Activated naive CD4-positive, alpha-beta T cell (primary cell): ENCODE results near the gene TTLL7.

Experiments
- DNase-seq, 4 experiments: peaks; one replicate each; lab custom pipeline; 2025; lab: John Stamatoyannopoulos, UW

TTLL7 gene

DNA sequence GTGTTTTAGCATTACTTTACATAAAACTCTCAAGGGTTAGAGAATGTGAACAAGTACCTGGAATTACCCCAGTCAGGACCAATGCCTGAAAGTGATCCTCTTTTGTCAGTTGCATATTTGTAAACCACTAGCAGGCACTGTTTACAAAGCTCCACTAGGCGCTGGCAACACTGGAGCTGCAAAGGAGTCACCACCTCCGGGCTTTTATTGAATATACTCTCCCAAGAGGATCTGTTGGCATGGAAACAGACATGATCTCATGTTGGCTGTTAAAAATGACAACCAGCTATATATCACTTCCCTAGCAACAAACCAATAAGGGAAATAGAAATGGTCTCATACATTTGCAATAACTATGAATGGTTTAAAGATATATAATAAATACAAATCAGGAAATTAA is 116.0 kb downstream of the TTLL7 start:
- DNase-seq = no peak

DNA sequence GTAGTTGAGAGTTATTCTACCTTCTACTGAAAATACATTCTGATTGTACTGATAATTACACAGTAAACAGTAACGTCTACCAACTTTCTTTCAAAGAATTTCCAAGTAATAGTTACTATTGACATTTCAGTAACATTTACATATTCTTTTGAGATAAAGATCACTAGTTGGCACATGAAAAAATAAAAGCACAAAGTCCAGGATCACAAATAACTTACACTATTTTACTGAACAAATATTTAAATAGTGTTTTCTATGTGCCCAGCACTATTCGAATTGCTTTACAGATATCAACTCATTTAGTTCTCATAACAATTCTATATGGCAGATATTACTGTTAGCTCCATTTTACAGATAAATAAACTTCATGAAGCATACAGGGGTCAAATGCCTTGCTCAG is 126.4 kb downstream of the TTLL7 start:
- no peak for DNase-seq

DNA sequence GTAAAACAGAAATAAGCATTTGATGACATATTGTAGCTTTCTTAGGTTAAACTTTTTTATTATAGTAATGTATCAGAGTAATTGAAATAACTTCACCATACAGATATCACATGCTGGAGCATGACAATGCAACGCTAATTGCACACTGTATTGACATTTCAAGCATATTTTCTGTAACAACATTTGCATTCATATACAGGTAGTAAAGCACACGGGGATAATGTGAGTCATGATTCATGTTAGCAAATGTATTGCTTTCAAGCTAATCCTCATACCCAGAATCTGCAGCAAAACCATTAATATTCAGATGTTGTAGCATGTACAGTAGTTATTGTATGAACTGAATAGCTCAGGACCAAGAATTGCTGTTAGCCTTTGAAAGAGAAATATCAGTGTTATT is 133.9 kb downstream of the TTLL7 start:
- DNase-seq = no peak

DNA sequence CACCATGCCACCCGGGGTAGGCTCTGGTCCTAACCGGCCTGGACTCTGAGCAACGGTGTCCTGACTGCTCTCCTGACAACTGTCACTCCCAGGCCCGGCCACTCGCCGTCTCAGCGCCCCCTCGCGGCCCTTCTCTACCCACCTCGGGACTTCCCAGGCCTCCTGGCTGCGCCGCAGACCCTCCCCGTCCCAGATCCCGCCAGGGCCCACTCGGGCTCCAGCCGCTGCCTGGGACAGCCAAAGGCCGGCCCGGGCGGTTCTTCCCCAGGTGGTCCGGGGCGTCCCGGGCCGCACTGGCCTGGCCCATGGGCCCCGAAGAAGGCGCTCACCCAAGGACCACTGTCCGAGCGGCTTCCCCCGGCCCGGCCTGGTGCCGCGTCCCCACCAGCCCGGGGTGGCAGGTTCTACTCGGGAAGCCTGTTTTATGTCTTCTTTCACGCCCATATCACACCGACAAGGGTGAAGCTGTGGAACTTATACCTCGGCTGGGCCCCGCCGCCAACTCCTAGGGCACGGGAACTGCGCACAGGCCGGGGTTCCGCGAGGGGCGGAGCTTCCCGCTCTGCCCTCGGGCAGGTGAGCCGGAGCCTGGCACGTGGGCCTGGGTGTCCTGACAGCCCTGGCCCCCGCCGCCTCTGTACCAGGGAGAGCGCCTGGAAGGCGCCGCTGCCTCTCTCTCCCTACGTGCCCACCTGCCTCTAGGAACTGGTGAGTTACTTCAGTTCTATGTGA is 138.3 kb downstream of the TTLL7 start:
- DNase-seq = peak; percentile 29 to 74 (median 45)

DNA sequence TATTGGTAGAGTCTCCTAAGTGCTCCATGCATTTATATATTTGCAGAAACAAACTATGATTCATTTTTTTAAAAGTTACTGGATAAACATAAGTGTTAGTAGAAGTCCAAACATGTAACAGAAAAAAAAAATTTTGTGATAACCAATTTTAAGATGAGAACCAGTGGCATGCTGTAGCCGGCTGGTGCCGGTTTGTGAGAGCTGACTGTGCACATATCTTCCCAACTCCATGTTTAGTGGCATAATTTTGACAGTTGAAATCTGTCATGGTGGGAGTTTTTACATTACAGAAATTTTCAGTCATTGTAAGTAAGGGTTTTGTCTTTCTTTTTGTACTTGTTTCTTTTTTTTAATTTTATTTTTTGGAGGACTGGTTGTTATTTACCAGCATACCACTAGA is 141.2 kb downstream of the TTLL7 start:
- DNase-seq = no peak

DNA sequence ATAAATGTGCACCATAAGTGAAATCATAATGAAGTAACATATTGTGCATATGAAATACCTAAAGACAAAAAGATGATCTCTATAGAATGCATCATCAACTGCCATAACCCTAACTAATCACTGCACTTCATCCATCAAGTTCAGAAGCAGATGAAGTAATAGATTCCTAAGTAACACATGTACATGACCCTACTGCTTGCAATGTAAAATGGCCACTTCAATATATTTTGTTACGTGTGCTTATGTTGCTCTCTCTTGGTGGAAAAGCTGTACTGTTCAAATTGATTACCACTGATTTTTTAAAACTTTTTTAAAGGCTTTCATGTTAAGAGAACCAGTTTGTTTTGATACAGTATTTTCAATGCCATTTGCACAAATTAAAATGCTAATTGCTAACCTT is 141.8 kb downstream of the TTLL7 start:
- no peak for DNase-seq

DNA sequence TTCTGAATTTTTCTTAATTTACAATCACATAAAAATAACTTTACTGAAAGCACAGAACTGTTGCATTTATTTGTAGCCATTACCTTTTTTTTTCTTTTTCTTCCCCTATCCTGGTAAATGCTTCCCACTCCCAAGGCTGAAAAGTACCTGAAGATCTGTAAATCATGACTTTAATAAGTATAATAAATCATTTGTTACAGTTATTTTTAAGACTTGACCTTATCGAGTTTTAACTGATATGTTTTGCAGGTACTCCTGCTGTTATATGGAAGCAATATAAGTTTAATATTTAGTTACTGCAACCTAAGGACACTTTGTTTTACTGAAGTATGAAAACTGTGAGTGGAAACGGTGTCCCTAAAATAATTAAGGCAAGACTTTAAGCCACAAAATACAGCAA is 142.6 kb downstream of the TTLL7 start:
- DNase-seq = no peak

DNA sequence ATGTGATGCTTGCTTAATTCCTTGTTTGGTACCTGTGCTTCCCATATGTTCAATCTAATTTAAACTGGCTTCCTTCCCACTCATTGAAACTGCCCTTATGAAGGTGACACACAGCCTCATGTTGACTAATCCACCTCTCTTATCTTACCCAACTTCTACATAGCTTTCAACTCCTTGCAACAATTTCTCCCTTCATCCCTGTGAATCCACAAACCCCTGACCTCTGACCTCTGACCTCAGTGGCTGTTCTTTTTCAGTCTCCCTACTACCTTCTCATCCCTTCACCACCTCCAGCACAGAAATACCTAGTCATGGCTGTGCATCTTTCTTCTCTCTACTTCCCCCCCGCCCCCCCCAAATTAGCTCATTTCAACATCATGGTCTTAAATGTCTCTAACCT is 144.5 kb downstream of the TTLL7 start:
- no peak for DNase-seq

DNA sequence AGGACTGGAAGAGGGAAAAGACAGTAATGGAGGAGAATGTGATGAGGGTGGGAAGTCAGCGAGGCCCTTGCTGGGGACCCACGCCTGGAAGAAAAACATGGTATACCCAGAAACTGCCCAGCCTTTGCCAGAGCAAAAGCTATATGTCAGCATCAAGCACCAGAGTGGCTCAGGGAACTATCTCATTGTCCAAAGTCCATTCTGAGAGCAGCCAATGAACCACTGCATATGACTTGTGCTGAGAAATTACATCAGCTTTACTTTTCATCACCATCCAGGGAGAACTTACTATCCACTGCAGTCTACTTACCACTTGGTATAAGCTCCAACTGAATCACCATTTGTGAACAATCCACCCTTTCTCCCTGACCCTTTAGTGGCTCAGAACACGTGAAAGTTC is 148.1 kb downstream of the TTLL7 start:
- DNase-seq = no peak

DNA sequence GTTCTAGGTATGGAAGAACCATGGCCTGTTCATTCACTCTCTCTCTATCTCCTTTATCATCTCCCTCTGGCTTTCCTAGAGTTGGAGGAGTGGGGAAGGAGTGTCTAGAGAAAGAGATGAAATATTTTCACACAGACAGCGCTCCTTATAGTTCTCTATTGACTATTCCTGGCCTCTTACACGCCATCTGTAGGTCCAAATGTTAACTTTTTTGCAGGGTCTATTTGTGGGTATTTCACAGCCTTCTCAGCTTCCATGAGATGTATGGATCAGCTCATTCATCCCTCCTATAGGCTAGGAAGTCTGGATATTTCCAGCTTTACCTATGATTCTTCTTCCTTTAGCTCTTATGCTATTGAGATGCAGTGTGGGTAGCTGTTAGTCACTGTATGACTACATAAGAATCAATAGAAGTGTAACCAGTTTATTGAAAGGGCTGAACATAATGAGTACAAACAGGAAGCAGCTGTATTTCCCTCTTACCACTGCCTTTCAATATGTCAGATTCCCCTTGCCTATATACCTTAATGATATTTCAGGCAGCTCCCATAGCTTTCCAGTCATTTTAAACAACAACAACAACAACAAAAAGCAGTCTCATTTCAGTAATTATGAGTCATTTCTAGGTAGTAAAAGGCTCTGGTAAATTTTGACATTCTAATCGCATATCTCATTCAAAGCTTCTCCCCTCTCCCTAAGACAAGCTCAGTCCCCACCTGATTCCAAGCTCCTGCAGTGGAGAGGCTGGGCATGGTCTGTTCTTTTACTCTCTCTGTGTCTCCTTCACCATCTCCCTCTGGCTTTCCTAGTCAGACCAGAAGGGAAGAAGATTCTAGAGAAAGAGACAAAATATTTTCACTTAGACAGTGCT is 149.5 kb downstream of the TTLL7 start:
- DNase-seq = no peak

DNA sequence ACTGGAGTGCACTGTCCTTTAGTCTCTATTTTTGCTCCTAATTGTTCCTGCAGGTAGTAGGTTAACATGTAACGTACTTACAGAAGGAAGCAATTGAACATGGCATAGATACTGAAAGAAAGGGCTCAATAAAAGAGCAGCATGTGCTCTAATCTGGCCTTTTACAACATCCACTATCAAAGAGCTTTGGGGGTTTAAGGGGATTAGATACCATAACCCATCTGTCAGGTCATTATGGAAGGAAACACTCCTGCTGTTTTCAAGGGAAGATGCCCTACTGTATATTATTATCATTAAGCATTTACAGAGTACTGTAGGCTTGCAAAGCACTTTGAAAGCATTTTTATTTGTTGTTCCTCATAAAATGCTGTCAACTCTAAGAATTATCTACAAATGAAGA is 152.8 kb downstream of the TTLL7 start:
- no peak for DNase-seq

DNA sequence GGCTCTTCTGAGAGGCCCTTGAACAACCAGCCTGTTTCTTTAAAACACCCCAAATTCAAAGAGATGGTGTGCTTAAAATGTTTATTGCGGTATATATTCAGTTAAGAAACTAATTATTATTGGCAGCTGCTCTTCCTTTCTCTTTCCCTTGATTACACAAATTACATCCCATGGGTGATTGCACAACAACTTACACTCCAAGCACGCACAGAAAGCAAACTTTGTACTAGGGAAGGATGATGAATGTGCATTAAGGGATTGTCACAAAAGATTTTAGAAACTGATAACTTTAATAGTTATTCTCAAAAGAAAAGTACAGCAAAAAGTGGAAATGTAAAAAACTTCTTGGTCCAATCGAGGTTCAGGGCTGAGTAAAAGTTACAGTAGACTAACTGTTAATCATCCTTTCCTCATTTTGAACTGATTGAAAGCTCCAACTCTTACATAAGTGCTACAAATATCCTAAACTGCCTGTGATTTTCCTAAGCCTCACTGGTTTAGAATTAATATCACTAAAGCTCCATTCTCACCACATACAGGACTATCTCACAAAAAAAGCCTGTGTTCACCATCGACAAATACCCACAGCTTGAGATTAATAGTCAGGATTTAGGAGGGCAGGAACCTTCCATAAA is 153.4 kb downstream of the TTLL7 start:
- DNase-seq = no peak

DNA sequence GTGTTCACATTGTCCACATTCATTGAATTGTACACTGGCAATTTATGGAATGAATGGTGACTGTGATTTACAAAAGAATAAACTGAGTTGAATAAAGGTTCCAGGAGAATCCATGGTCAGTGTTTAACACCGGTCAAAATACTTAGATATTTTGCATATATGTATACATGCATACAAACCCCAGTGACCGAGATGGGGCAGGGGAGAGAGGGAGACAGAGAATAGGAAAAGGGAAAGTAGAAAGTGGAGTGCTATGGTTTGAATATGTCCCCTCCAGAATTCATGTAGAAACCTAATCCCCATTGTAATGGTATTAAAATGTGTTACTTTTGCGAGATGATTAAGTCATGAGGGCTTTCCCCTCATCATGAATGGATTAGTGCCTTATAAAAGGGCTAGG is 154.4 kb downstream of the TTLL7 start:
- no peak for DNase-seq

DNA sequence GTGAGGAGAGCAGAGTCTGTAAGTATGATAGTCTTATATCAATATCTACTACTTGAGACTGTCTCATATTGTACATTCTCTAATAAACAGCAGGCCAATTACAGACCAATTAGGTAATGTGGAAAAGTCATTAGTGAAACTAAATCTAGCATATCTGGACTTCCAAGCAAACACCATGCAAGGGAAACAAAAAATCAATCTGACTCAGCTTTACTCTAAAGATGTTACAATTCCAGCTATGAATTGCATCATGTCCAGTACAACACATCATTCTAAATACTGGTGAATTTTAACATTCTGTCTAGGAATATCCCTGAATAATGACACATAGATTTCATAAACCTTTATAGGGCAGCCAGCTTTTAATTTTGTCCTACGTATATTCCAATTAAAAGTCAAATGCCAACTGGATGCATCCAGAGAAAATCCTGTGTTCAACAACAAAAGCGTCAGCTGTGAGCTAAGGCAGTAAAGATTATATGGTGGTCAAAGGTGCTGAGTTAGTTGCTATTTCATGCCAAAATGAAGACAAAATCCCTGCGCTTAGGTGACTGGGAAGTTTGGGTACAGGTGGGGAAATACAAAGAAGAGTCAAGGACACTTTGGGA is 159.3 kb downstream of the TTLL7 start:
- no peak for DNase-seq

DNA sequence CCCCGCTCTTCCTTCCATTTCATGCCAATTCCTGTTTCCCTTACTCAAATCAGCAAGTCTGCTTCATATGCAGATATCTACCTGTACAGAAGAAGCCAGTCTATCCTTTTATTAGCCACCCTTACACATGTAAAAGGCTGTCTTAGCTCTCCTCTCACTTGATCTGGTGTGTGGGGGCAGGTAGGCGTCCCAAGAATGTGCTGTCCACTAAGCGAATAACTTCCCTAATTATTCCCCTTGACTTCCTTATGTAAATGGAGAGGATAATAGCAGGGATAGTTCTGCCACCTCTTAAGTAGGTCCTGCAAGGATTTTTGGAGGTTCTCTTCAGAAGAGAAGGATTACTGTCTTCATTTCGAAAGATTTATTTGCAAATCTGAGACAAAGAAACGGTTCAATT is 160.4 kb downstream of the TTLL7 start:
- DNase-seq = no peak

DNA sequence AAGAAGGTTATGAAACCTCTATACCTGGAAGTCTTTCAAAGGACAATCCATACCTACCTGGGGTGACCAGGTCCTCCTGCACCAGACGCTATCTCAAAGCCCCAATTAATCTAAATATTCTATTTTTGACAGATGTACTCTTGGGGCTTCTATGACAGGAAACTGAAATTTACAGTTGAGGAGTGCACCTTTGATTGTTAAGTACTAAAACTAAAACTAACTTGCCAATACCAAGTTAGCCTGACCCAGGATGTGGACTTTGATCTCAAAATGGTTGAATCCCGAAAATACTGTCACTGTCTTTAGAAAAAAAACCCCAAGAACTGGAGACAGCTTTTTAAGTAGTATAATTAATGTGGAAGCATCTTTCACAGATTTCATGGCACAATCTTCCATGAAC is 162.4 kb downstream of the TTLL7 start:
- DNase-seq = no peak

DNA sequence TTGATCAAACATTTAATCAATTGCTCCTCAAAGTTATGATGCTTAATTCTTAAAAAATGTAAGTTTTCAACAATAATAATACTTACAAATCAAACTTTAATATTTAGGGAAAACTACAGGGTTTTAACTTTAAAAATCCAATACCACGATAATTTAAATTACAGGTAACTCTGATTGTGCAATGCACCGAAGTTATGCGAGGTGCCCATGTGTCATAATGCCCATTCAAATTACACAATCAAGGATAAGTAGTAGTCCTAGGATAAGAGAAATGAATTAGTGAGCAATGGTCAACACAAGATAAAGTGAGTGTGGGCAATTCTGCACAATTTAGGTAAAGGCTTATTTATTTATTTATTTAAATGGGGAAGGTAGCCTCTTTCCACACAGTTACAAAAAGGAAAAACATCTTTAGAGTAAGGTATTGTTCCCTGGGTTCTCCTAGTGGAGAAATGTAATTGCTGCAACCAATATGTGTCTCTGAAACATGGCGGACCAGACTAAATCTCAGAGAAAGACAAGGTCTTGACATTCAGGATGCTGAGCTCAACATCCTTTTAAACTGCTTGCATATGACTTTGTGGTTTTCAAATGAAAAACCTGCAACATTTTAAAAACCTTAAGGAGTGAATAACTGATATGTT is 164.2 kb downstream of the TTLL7 start:
- no peak for DNase-seq

DNA sequence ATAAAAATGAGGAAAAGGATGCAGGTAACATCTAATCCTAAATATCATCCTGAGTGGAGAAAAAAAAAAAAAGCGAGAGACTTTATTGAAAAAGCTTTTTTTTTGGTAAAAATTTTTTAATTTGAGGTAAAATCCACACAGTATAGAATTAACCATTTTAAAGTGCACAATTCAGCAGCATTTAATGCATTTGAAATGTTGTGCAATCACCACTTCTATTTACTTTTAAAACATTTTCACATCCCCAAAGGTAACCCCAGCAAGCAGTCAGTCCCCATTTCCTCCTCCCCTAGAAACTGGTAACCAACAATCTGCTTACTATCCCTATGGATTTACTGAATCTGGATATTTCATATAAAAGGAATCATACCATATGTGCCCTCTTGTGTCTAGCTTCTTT is 166.7 kb downstream of the TTLL7 start:
- no peak for DNase-seq

DNA sequence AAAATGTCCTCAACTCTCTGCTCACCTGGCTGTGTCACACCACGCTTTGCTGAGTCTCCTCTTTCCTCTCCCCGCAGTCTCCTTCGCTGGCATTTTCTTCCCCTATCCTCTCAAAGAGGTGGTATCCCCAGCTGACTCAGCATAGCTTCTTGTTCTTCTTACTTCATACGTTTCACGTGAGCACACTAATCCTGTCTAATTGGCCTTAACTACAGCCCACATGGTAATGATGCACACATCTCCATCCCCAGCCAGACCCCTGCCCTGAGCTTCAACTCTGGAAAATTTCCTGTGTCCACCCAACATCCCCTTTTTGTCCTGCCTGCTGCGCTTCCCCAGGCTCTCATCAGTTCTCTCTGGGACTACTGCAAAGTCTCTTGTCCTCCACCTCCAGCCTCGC is 169.8 kb downstream of the TTLL7 start:
- DNase-seq = no peak

DNA sequence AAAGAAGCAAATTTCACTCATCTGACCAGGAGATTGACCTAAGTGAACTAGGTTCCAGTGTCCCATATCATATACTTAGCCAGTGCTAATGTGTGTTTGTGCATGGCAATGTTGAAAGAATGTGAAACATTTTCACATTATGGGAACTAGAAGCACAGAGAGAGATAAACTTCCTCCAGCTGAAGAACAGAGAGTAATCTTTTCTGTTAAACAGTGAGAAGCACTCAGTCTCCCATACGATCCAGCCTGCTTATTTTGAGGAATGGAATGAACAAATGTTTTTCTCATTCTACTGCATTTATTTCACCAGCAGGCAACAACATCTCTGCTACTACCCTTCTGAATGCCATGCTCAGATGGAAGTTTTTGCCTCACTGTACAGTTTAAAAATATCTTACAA is 170.5 kb downstream of the TTLL7 start:
- no peak for DNase-seq

DNA sequence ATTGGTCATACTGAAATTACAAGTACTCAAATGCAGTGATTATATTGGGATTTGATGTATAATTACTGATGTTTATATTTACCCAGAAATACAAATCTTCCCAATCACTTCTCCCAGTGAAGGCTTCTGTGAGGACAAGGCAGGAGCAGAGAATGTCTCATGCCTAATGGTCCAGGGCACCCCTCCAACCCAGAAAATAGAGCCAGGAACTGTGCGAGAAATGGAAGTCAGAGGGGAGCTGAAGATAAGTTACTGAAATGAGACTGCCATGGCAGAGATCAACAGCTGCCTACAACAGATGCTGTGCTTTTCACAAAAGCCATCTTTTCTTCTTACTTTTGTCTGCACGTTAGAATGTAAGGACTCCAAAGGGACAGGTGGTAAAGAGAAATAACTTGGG is 171.2 kb downstream of the TTLL7 start:
- DNase-seq = no peak

DNA sequence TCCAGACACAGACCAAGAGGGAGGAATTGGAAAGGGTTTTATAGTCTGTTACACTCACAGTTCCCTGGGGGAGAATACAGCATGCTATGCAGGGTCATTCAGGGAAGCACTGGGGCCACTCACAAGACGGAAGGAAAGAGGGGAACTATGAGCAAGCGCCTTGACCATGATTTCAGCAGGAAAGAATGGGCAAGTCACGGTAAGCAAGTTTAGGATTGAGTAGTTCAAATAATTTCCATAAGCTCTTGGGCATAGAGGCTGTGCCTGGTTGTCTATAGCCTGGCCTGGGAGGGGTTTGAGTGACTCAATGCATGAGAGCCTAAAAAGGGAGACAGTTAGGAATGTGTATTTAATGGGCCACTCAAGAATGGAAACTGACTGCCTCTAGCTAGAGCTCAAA is 176.7 kb downstream of the TTLL7 start:
- no peak for DNase-seq
